GM19035 (cell line): ENCODE results near the gene TP73.
A peak's percentile ranks its signal among the peaks of the same experiment; 100 is the strongest.

Experiments used
- ATAC-seq: cut with Tn5 transposase; IDR thresholded peaks from one replicate; pipeline ENCODE4 v1.9.1; 2021; ENCODE audit not compliant: unreplicated experiment

Gene TP73

GRCh38 chr1:3651026-3651929 is 1.0 kb upstream of the TP73 start:
- no peak for ATAC-seq

GRCh38 chr1:3652548-3653285 is 401 bp downstream of the TP73 start:
- peak; percentile 2 for ATAC-seq

- no peak for ATAC-seq
Observed at GRCh38 chr1:3653286-3653618, 936 bp downstream of the TP73 start.

- ATAC-seq: no peak
Observed at GRCh38 chr1:3654549-3655281, 2.4 kb downstream of the TP73 start.

- peak; percentile 55 for ATAC-seq
Observed at GRCh38 chr1:3656450-3657095, 4.3 kb downstream of the TP73 start.

- no peak for ATAC-seq
Observed at GRCh38 chr1:3657096-3657475, 4.8 kb downstream of the TP73 start.

- no peak for ATAC-seq
Observed at GRCh38 chr1:3657578-3658230, 5.4 kb downstream of the TP73 start.

- no peak for ATAC-seq
Observed at GRCh38 chr1:3658231-3658615, 5.9 kb downstream of the TP73 start.

- ATAC-seq: no peak
Observed at GRCh38 chr1:3659093-3659492, 6.8 kb downstream of the TP73 start.

- ATAC-seq: no peak
Observed at GRCh38 chr1:3660704-3661103, 8.4 kb downstream of the TP73 start.

- ATAC-seq: no peak
Observed at GRCh38 chr1:3661631-3662030, 9.3 kb downstream of the TP73 start.

GRCh38 chr1:3662080-3662671 is 9.9 kb downstream of the TP73 start:
- ATAC-seq: no peak

- no peak for ATAC-seq
Observed at GRCh38 chr1:3663999-3664699, 11.8 kb downstream of the TP73 start.

- no peak for ATAC-seq
Observed at GRCh38 chr1:3664700-3665375, 12.5 kb downstream of the TP73 start.

GRCh38 chr1:3668148-3668547 is 15.8 kb downstream of the TP73 start:
- ATAC-seq: no peak

GRCh38 chr1:3668585-3669300 is 16.4 kb downstream of the TP73 start:
- ATAC-seq: no peak

- no peak for ATAC-seq
Observed at GRCh38 chr1:3669421-3669821, 17.1 kb downstream of the TP73 start.

GRCh38 chr1:3669971-3670431 is 17.7 kb downstream of the TP73 start:
- no peak for ATAC-seq
